Neutrophil (primary cell): ENCODE results near the gene FGF3.

Experiments used
- H3K27ac ChIP-seq: fragments of 200-600 bp; sonication (generic); 2 replicates; pipeline ENCODE4 v1.5.1; 2016; ENCODE audit warnings: mild to moderate bottlenecking, moderate library complexity
- H3K27me3 ChIP-seq: fragments of 200-600 bp; sonication (generic); 2 replicates; pipeline ENCODE4 v1.6.0; 2016; ENCODE audit warnings: mild to moderate bottlenecking
- H3K36me3 ChIP-seq: fragments of 200-600 bp; sonication (generic); 2 replicates; pipeline ENCODE4 v1.5.1; 2017
- H3K4me1 ChIP-seq, 2 experiments: fragments of 200-600 bp in 1 of 2; sonication (generic) in 1 of 2; 1 replicate in 1 of 2; 2 replicates in 1 of 2; pipeline versions ENCODE4 v1.5.1 to v1.6.1; 2013 to 2016; ENCODE audit warnings: low read depth in 1 of 2, low read length in 1 of 2, mild to moderate bottlenecking in 1 of 2, moderate library complexity in 1 of 2; ENCODE audit not compliant: control insufficient read depth in 1 of 2, insufficient read depth in 1 of 2
- H3K4me3 ChIP-seq, 2 experiments: fragments of 200-600 bp in 1 of 2; sonication (generic) in 1 of 2; 1 replicate in 1 of 2; 2 replicates in 1 of 2; pipeline ENCODE4 v1.5.1; 2013 to 2016; ENCODE audit warnings: low read depth in 1 of 2, low read length in 1 of 2, mild to moderate bottlenecking in 1 of 2, moderate library complexity in 1 of 2
- H3K9me3 ChIP-seq: fragments of 200-600 bp; sonication (generic); 2 replicates; pipeline ENCODE4 v1.5.1; 2016
- CTCF ChIP-seq: fragments of 200-600 bp; sonication (generic); IDR thresholded peaks from 2 replicates; pipeline ENCODE4 v1.5.1; 2016; ENCODE audit warnings: antibody characterized with exemption

Gene FGF3

GRCh38 chr11:69791276-69792180 lies 27.7 kb downstream of the FGF3 start:
- no peaks in the 10 kb centered on the region for H3K9me3 ChIP-seq
- TF ChIP-seq CTCF: no peak
- no peaks in the 10 kb centered on the region for H3K27me3 ChIP-seq
- no peak overlapping the region for H3K4me3 ChIP-seq
- H3K4me1 ChIP-seq: no peaks in the 10 kb centered on the region
- H3K27ac ChIP-seq: no peak overlapping the region
- H3K36me3 ChIP-seq: no peaks in the 10 kb centered on the region

- H3K9me3 ChIP-seq: no peaks in the 10 kb centered on the region
- no peak for TF ChIP-seq CTCF
- H3K27me3 ChIP-seq: no peaks in the 10 kb centered on the region
- no peaks in the 10 kb centered on the region for H3K36me3 ChIP-seq
- H3K4me3 ChIP-seq: no peak overlapping the region
- H3K4me1 ChIP-seq: no peaks in the 10 kb centered on the region
- no peak overlapping the region for H3K27ac ChIP-seq
Observed at GRCh38 chr11:69788956-69789355, 30.3 kb downstream of the FGF3 start.

- Histone ChIP-seq H3K27me3 (no peaks in the 10 kb centered on the region), H3K4me3 (no peak overlapping the region), H3K27ac (no peak overlapping the region), H3K4me1 (no peaks in the 10 kb centered on the region), H3K36me3 (no peaks in the 10 kb centered on the region), H3K9me3 (no peaks in the 10 kb centered on the region)
- no peak for TF ChIP-seq CTCF
Observed at GRCh38 chr11:69787906-69788305, 31.3 kb downstream of the FGF3 start.

- Histone ChIP-seq H3K4me1 (no peaks in the 10 kb centered on the region), H3K4me3 (no peak overlapping the region), H3K9me3 (no peaks in the 10 kb centered on the region), H3K36me3 (no peaks in the 10 kb centered on the region), H3K27me3 (peaks cover 3% of the 10 kb centered on the region), H3K27ac (no peak overlapping the region)
- no peak for TF ChIP-seq CTCF
Observed at GRCh38 chr11:69787457-69787856, 31.8 kb downstream of the FGF3 start.

GRCh38 chr11:69781241-69781640 lies 38.0 kb downstream of the FGF3 start:
- Histone ChIP-seq H3K4me1 (no peaks in the 10 kb centered on the region), H3K9me3 (no peaks in the 10 kb centered on the region), H3K36me3 (no peaks in the 10 kb centered on the region), H3K4me3 (no peak overlapping the region), H3K27me3 (peaks cover 33% of the 10 kb centered on the region), H3K27ac (no peak overlapping the region)
- TF ChIP-seq CTCF: no peak
